H4 (cell line): ENCODE measurements around the gene GDI1. TPM values are rescaled to one million over a fixed set of nuclear protein-coding genes. Genes with fewer than 3 reads are reported as not detected.
"Not testable (repeated sequence)": the region's sequence is repeated elsewhere in the genome, so short reads cannot be mapped to it uniquely, and the experiment has no call there.

Experiments used
- DNase-seq: peaks from one replicate; pipeline ENCODE4 v3.0.0-alpha.2; 2015; ENCODE audit warnings: low spot score
- total RNA-seq: library from RNA; depleted of rRNA; stranded (reverse); fragments of >200 nt; shearing (Covaris generic); gene quantifications from 2 replicates; pipeline ENCODE4 v1.2.3, GENCODE V29; 2014; rRNA removed

GDI1 gene
- total RNA-seq: 62.2 and 68.0 TPM in 2 replicates

- no peak for DNase-seq
Observed at GRCh38 chrX:154436983-154437752, at the start of gene GDI1. Gene GDI1, plus strand, starts transcription at chrX:154437154. Its CDS starts 101 bp downstream, at chrX:154437255.

- not testable (repeated sequence) for DNase-seq
Observed at GRCh38 chrX:154388094-154388493, 48.9 kb upstream of the GDI1 start.

- not testable (repeated sequence) for DNase-seq
Observed at GRCh38 chrX:154388649-154389048, 48.3 kb upstream of the GDI1 start.

GRCh38 chrX:154389812-154390747 lies 46.9 kb upstream of the GDI1 start:
- DNase-seq: not testable (repeated sequence)

- not testable (repeated sequence) for DNase-seq
Observed at GRCh38 chrX:154396363-154396762, 40.6 kb upstream of the GDI1 start.

GRCh38 chrX:154396973-154397887 lies 39.7 kb upstream of the GDI1 start:
- DNase-seq: no peak

- DNase-seq: peak; percentile 97
Observed at GRCh38 chrX:154397888-154398667, 38.9 kb upstream of the GDI1 start, which contains the start of gene RPL10. Gene RPL10, plus strand, starts transcription at chrX:154398377. Its CDS starts 143 bp downstream, at chrX:154398520.

- DNase-seq: peak; percentile 77
Observed at GRCh38 chrX:154398668-154399526, 38.1 kb upstream of the GDI1 start.

- DNase-seq: no peak
Observed at GRCh38 chrX:154399527-154400368, 37.2 kb upstream of the GDI1 start.

GRCh38 chrX:154400369-154400817 lies 36.6 kb upstream of the GDI1 start:
- not testable (repeated sequence) for DNase-seq

GRCh38 chrX:154401045-154401799 lies 35.7 kb upstream of the GDI1 start:
- DNase-seq: peak; percentile 47

- no peak for DNase-seq
Observed at GRCh38 chrX:154401918-154402621, 34.9 kb upstream of the GDI1 start.

- DNase-seq: no peak
Observed at GRCh38 chrX:154402622-154403127, 34.3 kb upstream of the GDI1 start.

- DNase-seq: no peak
Observed at GRCh38 chrX:154403192-154403591, 33.8 kb upstream of the GDI1 start.

GRCh38 chrX:154403858-154404257 lies 33.1 kb upstream of the GDI1 start:
- no peak for DNase-seq

- DNase-seq: no peak
Observed at GRCh38 chrX:154404625-154405192, 32.2 kb upstream of the GDI1 start.
